WTC11 (cell line): ENCODE data around the gene TIAM2.

Experiments used
- GABPB1 ChIP-seq: sonication (generic); formaldehyde crosslinking; IDR thresholded peaks from 2 replicates; pipeline ENCODE4 v1.8.1; 2023; ENCODE audit warnings: mild to moderate bottlenecking, missing genetic modification reagents
- JUN ChIP-seq: sonication (generic); formaldehyde crosslinking; IDR thresholded peaks from 2 replicates; pipeline ENCODE4 v1.8.0; 2023; ENCODE audit warnings: mild to moderate bottlenecking, missing genetic modification reagents
- NR2C2 ChIP-seq: sonication (generic); formaldehyde crosslinking; IDR thresholded peaks from 2 replicates; pipeline ENCODE4 v1.8.0; 2022; ENCODE audit warnings: mild to moderate bottlenecking, missing genetic modification reagents
- TEAD4 ChIP-seq: sonication (generic); formaldehyde crosslinking; IDR thresholded peaks from 2 replicates; pipeline ENCODE4 v1.8.0; 2022; ENCODE audit warnings: mild to moderate bottlenecking, missing genetic modification reagents
- TF ChIP-seq, protein P1 (sequence below): sonication (generic); formaldehyde crosslinking; IDR thresholded peaks from 2 replicates; pipeline ENCODE4 v1.8.0; 2022; ENCODE audit warnings: mild to moderate bottlenecking, missing genetic modification reagents
- TF ChIP-seq, protein P2 (sequence below): fragments of 200-600 bp; IDR thresholded peaks from 2 replicates; pipeline ENCODE4 v1.8.0; 2022; ENCODE audit warnings: antibody characterized with exemption
- TF ChIP-seq, protein P3 (sequence below): sonication (generic); formaldehyde crosslinking; IDR thresholded peaks from 2 replicates; pipeline ENCODE4 v1.8.1; 2022; ENCODE audit warnings: mild to moderate bottlenecking, missing genetic modification reagents, moderate library complexity, borderline replicate concordance
- TF ChIP-seq, protein P4 (sequence below): sonication (generic); formaldehyde crosslinking; IDR thresholded peaks from 2 replicates; pipeline ENCODE4 v1.8.1; 2023; ENCODE audit warnings: mild to moderate bottlenecking, missing genetic modification reagents, moderate library complexity

DNA sequence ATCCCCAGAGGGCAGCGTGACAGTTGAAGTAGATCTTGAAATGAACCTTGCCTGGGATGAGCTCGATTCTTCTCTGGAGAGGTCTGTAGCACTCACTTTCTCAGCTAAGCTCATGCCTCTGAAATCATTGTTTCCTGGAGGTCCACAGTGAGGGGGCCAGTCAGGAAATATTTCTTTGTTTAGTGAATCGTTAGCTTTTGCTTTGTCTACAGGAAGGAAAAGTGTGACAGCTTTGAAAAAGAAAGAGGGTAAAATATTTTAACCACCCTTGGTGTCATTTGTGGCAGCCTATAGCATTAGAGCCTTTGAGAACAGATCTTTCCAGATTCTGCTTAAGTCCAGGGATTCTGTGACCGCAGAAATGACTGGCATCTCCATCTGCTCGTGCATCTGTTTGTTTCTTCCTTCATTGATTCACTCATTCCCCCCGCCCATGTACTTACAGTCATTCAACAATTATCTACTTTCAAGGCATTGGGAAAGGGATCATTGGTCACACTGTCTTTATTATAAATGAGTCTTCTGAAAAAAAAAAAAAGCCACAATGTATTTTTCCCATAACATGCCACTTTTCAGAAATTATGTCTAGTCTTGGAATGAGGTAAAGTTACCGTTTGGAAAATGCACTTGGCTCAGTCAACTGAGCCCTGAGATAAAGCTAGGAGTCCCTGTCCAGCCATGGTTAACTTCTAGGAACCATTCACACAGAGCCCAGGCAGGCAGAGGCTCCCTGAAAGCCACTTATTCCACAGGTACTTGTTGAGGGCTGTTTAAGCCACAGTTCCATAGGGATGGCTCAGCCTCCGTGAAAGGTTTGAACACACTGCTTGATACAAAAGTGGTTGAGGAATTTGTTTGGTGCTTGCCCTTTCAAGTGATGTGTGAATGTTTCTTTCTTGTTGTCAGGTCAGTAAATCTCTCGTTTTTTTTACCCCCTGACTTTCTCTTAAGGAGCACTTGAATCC, 86.0 kb downstream of the TIAM2 start:
- TF ChIP-seq, protein P1, sequence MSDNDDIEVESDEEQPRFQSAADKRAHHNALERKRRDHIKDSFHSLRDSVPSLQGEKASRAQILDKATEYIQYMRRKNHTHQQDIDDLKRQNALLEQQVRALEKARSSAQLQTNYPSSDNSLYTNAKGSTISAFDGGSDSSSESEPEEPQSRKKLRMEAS: no peak
- TF ChIP-seq NR2C2 (CRISPR knock-in tag) (no peak), JUN (CRISPR knock-in tag) (no peak), GABPB1 (CRISPR knock-in tag) (no peak), TEAD4 (CRISPR knock-in tag) (no peak)
- TF ChIP-seq, protein P2, sequence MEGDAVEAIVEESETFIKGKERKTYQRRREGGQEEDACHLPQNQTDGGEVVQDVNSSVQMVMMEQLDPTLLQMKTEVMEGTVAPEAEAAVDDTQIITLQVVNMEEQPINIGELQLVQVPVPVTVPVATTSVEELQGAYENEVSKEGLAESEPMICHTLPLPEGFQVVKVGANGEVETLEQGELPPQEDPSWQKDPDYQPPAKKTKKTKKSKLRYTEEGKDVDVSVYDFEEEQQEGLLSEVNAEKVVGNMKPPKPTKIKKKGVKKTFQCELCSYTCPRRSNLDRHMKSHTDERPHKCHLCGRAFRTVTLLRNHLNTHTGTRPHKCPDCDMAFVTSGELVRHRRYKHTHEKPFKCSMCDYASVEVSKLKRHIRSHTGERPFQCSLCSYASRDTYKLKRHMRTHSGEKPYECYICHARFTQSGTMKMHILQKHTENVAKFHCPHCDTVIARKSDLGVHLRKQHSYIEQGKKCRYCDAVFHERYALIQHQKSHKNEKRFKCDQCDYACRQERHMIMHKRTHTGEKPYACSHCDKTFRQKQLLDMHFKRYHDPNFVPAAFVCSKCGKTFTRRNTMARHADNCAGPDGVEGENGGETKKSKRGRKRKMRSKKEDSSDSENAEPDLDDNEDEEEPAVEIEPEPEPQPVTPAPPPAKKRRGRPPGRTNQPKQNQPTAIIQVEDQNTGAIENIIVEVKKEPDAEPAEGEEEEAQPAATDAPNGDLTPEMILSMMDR: no peak
- TF ChIP-seq, protein P3, sequence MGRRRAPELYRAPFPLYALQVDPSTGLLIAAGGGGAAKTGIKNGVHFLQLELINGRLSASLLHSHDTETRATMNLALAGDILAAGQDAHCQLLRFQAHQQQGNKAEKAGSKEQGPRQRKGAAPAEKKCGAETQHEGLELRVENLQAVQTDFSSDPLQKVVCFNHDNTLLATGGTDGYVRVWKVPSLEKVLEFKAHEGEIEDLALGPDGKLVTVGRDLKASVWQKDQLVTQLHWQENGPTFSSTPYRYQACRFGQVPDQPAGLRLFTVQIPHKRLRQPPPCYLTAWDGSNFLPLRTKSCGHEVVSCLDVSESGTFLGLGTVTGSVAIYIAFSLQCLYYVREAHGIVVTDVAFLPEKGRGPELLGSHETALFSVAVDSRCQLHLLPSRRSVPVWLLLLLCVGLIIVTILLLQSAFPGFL: no peak
- TF ChIP-seq, protein P4, sequence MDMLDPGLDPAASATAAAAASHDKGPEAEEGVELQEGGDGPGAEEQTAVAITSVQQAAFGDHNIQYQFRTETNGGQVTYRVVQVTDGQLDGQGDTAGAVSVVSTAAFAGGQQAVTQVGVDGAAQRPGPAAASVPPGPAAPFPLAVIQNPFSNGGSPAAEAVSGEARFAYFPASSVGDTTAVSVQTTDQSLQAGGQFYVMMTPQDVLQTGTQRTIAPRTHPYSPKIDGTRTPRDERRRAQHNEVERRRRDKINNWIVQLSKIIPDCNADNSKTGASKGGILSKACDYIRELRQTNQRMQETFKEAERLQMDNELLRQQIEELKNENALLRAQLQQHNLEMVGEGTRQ: no peak
